NCI-H1417 treated with DMSO at 0.1 percent for 48 hours (cell line): Measurements from ENCODE around the gene TCP11.

Experiments used
- DNase-seq: peaks from one replicate; lab custom pipeline; 2025; lab: John Stamatoyannopoulos, UW

Gene TCP11

DNA sequence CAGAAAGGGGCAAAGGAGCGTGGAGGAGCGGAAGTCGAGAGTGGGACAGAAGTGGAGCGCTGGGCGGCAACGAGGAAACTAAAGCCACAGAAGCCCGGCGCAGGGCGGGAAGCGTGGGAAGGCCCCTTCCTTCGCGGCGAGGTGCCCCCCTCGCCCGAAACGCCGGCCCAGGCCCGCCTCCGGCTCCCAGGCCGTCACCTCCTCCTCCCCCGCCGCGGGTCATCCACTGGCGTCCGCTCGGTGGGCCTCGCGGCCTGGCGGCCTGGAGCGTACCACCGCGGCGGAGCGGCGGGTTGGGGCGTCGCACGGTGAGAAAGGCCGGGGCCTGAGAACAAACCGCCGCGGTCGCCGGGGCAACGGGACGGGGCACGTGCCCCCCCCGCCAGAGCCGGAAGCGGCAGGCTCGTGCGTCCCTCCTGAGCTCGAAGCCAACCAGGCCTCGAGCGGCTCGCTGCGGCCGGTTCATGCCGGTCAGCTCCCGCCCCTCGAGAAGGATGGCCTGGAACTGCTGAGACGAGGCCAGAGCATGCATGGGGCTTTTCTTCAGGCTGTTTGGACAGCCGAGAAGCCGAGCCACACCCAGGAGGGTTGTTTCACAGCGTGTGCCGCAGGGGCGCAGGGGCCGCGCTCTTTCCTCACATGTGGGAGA lies at the start of gene TCP11:
Gene TCP11 (minus strand): TSS at position 333 of the 649 bp plus-strand sequence. CDS start 469 bp downstream, outside the sequence.
- no peak for DNase-seq

- no peak for DNase-seq
These were observed 49.2 kb upstream of the TCP11 start for GRCh38 chr6:35190306-35190705.

DNA sequence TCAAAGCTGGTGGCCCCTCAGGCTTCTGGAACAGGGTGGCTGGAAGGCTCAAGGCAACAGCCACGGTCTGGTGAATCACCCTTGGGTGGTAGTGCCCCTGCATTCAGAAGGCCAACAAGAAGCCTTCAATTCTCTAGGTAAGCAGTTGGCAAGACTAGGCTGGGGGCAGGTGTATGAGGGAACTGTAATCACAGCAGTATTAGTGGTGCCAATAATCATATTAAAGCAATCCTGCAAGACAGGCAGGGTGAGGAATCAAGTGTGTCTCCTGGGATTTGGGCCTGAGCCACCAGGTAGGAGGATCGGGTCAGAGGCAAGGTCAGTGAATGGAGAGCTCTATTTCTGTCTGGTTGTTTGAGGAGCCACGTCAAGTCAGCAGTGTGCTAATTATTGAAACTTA lies 47.7 kb upstream of the TCP11 start:
- DNase-seq, result no peak

- no peak for DNase-seq
These were observed 45.4 kb upstream of the TCP11 start for GRCh38 chr6:35186571-35186970.

DNA sequence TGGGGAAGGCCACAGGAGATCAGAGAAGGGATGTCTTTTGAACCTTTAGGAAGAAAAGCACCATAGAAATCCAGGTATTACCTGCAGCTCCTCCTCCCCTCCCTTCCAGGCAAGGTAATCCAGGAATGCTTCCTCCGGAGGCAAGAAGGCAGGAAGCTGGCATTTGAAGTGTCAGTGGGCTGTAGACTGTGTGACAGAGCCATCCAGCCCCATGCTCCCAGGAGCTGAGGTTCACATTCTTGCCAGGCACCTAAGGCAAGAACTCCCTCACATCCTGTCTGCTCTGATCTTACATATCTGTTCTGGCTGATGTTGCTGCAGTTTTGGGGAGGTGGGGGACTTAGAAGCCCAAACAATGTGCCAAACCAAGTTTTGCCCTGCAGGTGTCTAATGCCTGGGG lies 44.8 kb upstream of the TCP11 start:
- DNase-seq, result no peak

DNA sequence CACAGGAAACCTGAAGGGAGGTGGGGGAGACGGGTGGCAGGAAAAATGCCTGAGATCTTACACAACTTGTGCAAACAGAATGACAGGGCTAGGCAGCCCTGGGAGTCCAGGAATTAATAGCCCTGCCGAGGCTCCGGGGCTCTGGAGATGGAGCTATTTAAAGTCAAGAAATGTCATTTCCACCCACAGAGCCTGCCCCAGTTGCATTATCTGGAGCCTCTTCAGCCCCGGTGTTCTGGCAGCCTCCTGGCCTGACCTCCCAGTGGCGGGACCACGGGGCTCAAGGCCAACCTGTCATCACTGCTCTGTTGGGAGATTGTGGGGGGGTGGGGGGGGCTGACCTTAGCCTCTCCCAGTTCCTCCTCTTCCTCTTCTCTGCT lies 44.2 kb upstream of the TCP11 start:
- DNase-seq, result no peak

DNA sequence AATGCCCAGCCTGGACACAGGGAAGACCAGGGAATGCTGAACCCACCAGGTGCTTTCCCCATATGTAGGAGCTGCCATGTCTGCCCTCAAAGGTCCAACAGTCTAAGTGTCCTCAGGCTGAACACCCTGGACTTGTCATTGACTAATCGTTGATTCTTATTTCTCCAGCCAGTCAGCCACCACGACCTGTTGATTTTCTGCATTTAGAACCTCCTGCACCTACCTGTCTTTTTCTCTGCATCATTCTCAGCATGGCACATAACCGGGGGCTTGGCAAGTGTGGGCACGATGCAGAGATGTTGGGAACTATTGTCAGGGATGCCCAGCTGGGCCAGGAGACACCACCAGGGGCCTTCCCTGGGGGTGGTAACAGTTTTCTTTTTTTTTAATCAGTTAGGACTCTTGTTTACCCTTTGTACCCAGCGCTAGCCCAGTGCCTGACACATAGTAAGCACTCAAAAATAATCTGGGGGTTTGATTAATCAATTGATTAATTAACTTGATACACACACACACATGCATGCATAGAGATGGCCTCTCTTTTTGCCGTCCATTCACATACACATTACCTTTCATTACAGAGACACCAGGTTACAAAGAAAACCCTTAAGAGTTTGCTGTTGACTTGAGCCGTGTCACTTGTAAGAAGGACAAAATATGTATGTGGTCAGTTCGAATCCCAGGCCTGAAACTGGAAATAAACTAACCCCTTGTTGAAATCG lies 43.6 kb upstream of the TCP11 start:
- no peak for DNase-seq

GRCh38 chr6:35183935-35184334 lies 42.8 kb upstream of the TCP11 start:
- no peak for DNase-seq

DNA sequence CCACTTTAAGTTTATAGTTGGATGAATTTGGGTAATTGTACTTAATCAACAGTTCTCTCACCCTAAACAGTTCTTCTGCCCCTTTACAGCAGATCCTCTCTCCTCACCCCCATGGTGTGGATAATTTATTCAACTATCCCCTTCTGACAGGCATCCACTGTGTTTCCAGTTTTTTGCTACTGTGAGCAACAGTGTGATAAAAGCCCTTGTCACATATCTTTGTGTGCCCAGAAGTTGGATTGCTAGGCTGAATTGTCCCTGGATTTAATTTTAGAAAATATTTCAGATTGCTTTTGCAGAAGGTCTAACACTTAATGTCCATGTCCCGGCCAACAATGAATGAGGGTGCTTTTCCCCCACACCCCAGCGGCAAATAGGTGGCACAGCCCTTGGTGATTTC lies 42.1 kb upstream of the TCP11 start:
- DNase-seq, result no peak

DNA sequence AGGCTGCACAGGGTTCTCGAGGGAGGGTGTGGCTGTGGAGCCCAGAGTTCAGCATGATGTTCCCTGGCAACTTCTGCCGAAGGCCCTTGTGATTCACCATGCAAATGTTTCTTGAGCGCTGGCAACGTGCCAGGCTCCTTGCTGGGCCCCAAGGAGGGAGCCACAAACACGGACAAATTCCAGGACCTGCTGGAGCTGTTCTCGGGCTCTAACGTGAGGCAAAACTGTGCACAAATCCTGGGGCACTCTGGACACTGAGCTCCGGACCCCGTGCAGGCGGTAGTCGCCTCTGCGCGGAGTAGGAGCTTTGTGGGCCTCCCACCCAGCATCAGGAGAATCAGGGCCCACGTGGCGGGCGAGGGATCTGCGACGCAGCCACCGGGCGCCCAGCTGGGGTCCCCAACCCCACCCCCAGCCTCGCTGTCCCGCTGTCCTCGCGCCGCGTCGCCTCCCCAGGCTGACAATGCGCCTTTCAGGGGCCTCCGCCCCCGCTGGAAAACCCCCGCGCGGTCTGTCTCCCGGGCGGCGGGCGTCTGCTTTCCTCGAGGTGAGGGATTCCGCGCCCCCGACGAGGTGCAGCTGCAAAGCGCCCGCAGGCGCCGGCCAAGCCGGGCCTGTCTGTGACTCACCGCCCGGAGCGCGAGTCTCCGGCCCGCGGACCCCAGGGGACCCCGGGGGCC lies 40.9 kb upstream of the TCP11 start:
- DNase-seq, result no peak

DNA sequence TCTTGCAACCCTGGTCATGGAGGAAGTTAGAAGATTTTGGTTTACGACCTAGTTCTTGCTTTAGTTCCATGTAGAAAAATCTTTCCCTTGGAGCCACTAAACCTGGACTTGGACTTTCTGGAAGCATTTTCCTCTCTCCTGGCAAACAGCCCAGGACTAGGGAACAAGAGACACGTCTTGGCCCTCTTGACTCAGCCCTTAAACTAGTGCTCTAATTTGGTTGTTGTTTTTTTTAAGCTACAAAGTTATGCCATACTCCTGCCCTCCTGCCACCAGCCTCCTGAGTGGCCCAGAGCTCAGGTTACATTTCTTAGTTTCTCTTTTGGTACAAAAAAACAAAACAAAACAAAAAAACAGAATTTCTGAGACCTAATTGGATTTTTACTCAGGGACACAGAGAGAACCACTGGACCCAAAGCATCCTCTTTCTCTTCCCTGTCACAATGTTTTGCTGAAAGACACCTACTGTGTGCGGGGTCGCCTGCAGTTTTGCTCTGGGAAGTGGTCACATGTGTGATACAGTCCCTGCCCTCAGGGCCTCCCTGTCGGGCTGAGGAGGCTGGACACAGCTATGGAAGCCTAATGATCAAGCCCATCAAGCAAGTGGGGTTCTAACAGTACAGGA lies 40.3 kb upstream of the TCP11 start:
- no peak for DNase-seq

DNA sequence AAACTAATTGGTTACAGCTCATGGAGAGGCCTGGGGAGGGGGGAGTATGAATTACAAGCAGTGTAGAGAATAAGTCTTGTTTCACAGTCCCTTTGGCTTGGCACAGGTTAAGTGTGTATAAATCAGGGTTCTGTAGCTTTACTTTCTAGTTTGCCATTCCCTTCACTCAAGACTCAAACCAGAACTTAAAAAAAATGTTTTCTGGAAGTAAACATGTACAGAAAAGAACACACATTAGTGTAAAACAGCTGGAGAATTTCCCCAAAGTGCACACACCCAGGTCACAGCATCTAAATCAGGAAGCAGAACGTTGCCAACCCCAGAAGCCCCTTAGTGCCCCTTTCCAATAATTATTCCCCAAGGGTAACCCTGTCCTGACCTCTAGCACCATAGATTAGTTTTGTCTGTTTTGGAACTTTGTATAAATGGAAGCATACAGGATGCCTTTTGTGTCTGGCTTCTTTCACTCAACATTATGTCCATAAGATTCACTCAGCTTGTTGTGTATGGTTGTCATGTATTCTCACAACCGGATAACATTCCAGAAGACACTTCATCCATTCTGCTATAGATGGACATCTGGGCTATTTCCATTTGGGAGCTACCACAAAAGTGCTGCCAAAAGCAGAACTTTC lies 38.9 kb upstream of the TCP11 start:
- DNase-seq, result no peak

GRCh38 chr6:35178932-35179832 lies 38.0 kb upstream of the TCP11 start:
- DNase-seq, result no peak

DNA sequence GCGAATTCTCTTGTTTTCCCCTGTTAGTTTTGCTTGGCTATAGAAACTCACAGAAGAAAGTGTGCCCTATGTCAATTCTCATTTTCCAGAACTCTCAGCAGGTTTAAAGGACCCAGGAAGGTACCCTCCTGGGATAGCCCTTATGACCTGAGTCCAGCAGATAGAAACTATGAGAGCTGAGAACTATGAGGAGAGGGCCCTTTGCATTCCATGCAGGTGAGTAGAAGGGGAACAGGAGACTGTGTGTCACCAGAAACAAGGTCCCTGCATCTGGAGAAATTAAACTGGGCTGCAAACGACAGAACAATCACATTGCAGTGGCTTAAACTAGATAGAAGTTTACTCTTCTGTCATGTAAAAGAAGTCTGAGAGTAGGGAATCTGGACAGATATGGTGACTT lies 36.9 kb upstream of the TCP11 start:
- DNase-seq, result no peak

DNA sequence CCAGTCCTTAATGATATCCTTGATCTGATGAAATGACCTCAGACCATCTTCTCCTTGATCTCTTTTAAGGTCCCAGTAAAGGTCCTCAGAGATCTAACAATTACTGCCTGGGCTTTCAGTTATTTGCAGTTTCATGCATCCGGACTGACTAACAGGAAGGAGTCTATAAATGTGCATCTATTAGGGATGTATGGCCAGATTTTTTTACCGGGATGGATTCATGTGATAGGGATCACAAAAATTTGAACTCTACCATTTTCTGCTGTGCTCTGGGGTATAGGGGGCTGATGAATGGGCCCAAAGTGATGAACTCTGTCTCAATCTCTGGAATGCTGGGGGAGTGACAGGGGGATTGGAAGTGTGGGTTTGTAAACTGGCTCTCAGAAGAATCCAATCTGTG lies 36.5 kb upstream of the TCP11 start:
- DNase-seq, result no peak

DNA sequence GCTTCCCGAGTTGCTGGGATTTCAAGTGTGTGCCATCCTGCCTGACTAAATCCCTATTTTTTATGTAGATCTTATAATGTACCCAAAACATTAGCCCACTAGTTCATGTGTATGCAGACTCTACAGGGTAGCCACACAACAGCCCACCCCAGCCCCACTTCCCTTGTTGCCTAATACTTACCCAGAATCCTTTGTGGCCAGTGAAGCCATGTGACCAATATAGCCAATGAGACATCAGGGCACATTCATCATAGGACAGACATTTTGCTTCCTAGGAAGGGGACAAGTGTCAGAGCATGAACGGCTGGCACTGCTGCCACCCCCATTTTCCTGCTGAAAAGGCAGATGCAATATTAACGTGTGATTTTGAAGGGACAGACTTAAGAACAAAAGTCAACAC lies 36.0 kb upstream of the TCP11 start:
- no peak for DNase-seq

DNA sequence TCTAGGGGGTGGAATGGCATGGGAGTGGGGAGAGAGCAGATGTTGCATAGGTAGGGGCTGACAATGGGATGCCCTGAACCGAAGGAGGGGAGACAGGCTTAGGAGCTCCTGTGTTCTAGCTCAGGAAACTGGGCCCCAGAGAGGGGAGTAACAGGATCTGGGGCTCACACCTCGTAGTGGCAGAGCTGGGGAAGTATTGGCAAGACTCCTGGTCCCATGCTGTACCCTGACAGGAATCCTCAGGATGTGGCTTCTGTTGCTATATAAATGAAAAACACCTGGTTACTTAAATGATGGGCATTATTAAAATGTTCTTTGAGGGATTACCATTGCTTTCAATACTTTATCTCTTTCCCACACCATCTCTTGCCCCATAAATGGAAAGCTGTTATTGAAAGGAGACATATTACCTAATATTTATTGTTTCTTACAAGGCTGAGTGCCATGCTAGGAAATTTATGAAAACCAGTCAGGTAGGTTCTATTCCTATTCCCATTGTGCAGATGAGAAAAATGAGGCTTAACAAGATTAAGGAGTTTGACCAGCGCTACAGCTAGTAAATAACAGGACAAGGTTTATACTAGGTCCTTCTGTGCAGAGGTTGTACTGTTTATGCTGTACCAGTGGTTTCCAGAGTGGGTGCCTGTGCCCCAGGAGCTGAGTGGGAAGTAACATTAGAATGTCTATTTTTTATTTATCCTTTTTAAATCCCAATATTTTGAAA lies 35.3 kb upstream of the TCP11 start:
- no peak for DNase-seq

DNA sequence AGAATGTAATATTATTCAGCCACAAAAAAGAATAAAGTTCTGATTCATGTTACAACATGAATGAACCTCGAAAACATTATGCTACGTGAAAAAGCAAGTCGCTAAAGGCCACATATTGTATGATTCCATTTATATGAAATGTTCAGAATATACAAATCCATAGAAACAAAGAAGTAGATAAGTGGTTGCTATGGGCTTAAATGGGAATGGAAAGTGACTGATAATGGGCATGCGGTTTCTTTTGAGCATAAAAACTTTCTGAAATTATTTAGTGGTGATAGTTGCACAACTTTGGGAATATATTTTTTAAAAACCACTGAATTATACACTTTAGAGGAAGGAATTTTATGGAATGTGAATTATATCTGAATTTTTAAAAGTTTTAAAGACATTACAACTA lies 33.4 kb upstream of the TCP11 start:
- DNase-seq, result no peak

GRCh38 chr6:35174088-35174434 lies 32.9 kb upstream of the TCP11 start:
- DNase-seq, result no peak

DNA sequence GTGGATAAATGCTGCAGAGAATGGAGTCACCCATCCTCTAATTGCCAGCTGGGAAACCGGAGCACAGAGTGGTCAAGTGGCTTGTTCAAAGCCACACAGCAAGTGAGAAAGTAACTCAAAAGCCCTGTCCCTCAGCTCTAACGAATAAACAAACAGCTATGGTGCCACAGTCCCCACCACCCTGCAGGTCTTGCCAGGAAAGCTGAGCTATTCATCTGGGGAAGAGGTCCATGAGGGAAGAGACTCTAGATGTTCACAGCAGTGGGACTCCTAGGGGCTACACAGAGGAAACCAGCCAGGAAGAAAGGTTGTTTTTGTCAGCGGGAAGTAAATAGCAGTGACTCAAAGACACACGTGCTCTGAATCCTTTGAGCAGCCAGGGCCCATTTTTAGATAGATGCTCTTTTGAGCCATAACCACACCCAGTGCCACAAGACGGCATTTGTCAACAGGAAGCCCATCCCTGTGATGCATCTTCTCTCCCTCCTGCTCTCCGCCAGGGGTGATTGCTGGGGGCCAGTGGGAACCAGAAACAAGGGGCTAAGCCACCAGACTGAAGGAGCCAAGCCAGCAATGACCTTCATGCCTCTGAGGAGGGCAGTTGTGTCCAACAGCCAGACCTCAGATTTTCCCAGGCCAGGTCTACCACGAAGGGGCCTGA lies 32.4 kb upstream of the TCP11 start:
- DNase-seq, result no peak
